SHP77 (cell line): ENCODE data around the gene GNB5.
A peak's percentile ranks its signal among the peaks of the same experiment; 100 is the strongest.
"Not testable (repeated sequence)": the region's sequence is repeated elsewhere in the genome, so short reads cannot be mapped to it uniquely, and the experiment has no call there.

Experiments used
- DNase-seq, 2 experiments: peaks; one replicate each; lab custom pipeline; 2025; lab: John Stamatoyannopoulos, UW

The GNB5 gene

DNA sequence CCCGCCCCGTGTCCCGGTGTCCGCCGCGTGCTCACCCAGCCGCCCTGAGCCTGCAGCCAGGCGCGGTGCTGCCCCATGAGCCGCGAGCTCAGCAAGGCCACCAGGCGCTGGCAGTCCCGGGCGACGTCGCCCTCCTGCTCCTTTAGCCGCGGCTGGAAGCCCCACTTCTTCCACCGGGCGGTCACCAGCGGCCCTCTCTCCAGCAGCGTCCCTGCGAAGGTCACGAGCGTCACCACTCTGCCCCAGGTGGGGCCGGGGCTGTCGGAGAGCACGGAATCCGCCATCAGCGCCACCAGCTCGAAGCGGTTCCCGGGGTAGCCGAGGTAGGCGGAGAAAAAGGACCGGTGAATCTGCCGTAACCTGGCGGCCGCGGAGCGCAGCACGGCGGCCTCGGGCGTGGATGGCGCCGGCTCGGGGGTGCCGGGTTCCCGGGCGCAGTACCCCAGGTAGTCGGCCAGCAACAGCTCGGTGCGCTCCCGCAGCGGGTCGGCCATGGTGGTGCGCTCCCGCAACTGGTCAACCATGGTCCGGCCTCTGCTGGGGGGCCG, 78.9 kb downstream of the GNB5 start:
- DNase-seq: no peak

DNA sequence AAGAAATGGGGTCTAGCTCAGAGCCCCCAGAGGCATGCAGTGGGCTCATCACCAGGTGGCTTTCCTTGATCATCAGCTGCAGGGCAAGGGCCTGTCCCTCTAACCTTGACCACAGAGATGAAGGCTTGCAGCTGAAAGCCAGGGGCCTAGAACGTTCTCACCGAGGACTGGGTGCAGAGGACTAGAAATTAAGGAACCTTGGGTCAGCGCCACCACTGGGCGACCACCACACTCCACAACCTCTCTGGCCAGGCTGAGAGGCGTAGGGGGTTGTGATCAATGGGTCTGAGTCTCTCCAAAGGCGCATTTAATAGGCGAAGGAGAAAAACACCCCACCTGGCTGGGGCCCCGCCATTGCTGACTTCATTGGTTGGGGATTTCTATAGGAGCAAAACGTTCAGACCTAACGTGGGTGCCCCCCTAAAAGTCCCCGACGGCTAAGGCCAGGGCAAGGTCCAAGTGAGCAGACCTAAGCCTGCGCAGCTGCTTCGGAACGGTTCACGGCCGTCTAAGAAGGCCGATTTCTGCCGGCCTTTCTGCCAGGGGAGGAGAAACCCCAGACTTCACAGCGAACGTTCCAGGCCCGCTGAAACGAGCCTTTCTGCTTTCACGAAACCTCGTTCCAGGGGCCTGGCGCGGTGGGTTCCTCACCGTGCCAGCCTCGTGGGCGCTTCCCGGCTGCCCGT, 79.5 kb downstream of the GNB5 start:
- DNase-seq: no peak

DNA sequence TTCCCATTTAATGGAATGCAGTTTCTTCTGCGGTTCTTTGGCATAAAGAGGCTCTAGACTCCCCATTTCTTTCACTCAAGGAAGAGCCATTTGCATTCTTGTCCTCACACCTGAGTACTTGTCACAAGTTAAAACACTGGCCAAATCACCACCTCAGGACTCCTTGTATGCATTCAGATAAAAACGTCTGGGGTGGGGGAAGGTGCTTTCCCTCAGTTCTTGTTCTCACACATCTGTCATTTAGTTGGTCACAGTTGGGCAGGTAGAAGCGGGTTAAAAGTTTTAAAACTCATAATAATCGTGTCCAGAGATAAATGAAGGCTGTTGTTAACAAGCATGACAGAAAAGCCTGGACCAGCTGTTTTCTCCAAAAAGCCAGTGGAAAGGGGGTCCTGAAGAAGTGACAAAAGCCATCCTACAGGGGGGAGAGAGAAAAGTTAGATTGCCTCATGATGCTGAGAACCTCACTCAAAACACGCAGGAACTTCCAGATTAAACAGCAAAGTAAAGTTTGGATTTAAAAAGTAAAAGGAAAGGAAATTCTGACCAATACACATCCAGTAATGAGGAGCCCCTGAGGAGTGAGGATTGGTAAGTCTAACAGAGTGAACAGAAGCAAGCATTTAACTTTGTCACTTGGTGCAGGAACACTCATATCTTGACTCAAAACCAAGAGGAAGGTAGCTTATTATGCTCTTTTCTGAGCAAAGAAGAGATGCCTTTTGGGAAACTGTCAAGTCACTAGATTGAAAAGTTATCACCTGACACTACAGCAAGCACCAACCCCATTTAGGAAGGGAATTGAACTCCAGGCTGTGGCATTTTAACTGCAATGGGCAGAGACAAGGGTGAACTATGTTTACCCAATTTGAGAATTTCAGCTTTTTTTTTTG, 81.4 kb downstream of the GNB5 start:
- DNase-seq: no peak

DNA sequence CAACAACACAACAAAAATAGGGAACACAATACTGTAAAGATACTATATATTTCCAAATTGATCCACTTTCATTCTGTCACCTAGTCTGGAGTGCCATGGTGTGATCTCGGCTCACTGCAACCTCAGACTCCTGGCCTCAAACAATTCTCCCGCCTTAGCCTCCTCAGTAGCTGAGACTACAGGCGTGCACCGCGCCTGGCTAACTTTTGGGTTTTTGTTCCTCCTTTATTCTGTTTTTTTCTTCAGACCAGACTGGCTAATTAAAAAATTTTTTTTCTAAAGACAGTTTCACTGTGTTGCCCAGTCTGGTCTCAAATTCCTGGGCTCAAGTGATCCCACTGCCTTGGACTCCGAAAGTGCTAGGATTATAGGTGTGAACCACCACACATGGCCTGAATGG, 84.0 kb downstream of the GNB5 start:
- DNase-seq: no peak

DNA sequence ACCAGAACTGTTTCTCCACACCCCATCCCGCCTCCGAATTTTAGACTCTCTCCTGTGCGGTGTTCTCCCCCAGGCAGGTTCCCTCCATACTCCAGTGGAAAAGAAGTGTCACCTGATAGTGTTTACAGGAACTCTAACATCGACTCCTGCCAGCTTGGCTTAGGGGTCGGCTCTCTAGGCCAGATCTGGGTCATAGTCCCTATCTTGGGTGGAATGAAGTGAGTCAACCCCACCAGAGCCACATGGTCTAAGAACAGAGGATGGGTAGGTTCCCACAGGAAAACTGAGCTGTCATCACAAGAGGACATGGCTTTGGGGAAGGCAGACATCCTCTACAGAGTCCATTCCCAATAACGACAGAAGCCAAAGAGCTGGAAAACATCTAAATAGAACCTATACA, 84.6 kb downstream of the GNB5 start:
- no peak for DNase-seq

DNA sequence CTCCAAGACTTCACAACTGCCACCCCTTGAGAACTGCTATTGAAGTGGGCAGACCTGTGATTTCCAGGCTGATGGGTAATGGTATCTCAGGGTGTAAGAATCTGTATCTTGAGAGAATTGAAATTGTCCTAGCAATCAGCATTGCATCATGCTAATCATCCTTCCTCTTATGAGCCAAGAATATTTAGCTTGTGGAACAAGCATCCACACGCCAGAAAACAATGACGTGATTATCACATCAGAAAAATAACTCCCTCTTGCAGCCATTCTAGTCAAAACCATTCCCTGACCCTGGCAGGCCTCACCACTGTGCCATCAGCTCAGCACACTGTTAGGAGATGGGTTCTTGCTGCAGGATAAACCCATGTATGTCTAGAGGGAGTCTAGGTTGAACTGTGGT, 85.3 kb downstream of the GNB5 start:
- DNase-seq: no peak

DNA sequence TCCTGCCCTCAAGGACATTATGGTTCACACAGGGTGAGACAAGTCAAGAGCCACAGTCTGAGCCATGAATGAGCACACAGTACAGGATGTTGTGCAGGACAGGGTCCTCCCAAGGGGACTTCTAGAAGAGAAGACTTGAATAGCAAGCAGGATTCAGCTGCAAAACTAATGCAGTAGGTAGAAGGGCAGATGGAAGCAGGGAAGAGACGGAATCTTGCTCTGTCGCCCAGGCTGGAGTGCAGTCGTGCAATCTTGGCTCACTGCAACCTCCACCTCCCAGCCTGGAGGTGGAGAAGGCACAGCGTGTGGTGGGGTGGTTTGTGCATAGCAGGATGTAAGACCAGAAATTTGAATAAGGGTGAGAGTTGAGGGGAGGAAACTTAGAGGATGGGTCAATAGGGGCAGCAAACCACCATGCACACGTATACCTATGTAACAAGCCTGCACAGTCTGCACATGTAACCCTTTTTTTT, 86.6 kb downstream of the GNB5 start:
- DNase-seq: no peak

DNA sequence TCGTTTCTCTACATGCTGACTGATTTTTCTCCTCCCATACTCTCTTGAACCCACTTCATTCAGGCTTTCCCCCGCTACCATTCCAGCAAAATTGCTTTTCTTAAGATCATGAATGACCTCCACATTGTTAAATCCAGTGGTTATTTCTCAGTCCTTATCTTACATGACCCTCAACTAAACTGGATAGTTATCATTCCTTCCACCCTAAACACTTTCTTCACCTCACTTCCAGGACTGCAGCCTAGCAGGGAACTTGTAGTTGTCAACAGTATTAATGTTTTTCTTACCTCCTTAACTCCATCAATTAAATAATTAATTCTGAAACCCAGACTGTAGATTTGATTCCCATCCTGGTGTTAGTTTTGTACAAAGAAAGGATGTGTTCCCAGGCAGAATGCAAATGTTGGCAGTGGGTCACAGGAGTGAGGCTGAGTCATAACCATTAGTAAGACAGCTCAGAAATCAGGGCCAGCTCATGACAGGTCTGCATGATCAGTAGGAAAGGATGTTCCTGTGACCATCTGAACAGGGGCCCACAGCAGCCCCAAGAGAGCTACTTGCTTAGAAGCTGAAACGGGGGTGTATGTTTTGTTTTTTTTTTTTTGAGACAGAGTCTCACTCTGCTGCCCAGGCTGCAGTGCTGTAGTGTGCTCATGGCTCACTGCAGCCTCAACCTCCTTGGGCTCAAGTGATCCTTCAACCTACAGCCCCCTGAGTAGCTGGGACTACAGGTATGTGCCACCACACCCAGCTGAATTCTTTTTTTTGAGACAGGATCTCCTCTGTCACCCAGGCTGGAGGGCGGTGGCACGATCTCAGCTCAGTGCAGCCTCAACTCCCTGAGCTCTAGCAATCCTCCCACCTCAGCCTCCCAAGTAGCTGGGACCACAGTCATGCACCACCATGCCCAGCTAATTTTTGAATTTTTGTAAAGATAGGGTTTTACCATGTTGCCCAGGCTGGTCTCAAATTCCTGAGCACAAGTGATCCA, 87.7 kb downstream of the GNB5 start:
- no peak for DNase-seq

DNA sequence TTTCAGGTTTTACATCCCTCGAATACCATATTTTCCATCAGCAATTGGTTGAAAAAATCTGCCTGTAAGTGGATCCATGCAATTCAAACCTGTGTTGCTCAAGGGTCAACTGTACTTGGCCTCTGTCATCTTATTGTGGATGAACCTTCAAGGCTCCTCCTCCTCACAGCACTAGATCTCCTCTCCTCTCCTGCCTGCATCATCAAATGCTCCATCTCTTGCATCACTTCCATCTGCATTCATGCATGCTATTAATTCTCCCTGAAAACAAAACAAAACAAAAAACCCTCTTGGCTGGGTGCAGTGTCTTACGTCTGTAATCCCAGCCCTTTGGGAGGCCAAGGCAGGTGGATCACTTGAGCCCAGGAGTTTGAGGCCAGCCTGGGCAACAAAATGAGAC, 88.7 kb downstream of the GNB5 start:
- DNase-seq: no peak

DNA sequence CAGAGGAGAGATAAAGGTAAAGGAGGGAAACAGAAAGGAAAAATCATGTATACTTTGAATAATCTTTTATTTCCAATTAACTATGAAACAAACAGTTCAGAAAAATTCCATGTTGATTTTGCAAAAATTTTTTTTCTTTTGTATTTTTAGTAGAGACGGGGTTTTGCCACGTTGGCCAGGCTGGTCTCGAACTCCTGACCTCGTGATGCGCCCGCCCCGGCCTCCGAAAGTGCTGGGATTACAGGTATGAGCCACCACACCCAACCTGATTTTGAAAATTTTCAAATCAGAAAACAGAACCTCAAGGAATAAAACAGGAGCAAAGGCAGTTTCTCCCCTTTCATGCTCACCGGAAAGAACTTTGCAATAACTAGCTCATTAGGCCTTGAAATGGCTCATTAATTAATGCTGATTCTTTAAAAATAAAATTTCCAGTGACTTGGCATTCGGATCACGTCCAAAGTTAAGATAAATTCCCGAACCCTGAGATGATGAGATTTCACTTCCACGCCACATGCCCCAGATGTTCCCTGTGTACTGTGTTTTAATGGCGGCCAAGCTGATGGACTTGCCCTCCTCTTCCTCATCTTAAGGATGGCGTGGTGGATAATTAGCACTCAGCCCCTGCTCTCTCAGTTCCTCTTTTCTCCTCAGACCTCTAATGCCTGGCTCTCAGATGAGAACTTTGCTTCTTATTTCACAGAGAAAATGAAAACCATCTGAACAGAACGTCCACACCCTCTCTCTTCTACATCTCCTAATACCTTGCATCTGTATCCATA, 89.5 kb downstream of the GNB5 start:
- no peak for DNase-seq

DNA sequence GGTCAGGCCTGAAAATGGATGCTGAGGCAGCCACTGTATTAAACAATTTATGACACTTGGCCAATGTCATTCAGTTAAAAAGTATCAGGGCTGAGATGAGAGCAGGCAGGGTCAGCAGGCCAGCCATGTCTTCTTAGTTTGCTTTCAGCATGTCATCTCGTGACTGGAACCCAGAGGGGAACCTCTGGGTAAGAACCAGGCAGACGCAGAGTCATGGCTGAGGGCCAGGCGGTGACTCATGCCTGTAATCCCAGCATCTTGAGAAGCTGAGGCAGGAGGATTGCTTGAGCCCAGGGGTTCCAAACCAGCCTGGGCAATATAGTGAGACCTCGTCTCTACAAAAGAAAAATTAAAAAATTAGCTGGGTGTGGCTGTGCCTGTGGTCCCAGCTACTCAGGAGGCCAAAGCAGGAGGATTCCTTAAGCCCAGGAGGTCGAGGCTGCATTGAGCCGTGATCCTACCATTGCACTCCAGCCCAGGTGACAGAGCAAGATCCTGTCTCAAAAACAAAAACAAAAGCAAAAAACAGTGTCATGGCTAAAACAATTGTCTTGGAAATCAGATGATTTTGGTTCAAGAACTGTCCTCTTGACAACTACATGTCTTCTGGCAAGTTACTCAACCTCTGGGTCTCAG, 90.3 kb downstream of the GNB5 start:
- DNase-seq: peak in 1 of 2 experiments; percentile 30

DNA sequence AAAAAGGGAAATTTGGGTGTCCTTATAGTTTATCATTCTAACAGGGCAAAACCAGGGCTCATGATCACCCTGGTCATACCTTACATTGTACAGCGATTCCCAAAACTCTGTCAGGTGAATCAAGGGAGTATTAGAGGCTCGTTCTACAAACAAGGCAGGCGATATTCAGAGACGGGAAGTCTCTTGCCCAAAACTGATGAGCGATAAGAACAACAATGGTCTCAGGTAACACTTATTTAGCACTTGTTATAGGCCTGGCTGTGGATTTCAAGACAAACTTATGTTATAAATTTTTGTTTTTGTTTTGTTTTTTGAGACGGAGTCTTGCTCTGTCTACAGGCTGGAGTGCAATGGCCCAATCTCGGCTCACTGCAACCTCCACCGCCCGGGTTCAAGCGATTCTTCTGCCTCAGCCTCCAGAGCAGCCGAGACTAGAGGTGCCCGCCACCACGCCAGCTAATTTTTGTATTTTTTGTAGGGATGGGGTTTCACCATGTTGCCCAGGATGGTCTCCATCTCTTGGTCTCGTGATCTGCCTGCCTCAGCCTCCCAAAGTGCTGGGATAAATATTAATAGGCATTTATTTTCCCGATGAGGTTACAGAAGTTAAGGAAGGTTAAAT, 91.4 kb downstream of the GNB5 start:
- no peak for DNase-seq

DNA sequence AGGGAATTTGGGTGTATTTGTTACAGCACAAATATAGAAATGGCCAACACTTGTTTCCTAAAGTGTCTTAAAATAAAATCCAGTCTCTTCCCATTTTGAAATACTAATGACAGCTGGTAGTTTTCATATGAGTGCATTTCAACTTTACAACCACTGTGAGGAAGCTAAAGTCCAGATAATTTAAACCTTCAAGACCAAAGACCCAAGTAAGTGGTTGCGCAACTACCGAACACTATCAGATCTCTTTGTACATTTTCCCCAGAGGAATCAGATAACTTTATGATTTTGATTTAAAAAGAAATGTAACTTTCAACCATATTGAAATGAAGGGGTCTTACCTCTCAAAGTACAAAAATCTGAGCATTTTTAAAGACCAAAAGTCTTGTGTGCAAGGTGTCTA, 92.9 kb downstream of the GNB5 start:
- no peak for DNase-seq

DNA sequence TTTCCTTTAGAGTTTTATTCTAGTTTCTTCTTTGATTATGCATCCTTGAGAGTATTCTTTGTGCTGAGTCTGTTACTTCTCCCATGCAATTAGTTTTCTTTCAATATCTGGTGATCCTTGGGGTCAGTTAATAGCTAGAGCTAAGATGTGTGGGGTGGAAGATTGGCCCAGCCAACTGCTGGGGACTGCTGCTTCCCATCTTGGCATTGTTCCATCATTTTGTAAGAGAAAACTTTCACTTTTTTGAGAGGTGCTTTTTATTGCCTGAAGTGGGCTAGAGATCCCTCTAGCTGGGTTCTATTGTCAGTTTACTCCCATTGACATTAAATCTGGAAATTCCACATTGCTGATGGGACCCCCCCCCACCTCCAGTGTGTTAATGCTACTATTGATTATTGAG, 94.0 kb downstream of the GNB5 start:
- no peak for DNase-seq

DNA sequence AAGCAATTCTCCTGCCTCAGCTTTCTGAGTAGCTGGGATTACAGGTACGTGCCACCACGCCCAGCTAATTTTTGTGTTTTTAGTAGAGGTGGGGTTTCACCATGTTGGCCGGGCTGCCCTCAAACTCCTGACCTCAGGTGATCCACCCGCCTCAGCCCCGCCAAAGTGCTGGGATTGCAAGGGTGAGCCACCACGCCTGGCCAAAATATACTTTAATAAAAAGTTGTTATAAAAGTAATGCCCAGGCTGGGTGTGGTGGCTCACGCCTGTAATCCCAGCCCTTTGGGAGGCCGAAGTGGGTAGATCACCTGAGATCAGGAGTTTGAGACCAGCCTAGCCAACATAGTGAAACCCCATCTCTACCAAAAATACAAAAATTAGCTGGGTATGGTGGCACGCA, 94.7 kb downstream of the GNB5 start:
- not testable (repeated sequence) for DNase-seq

DNA sequence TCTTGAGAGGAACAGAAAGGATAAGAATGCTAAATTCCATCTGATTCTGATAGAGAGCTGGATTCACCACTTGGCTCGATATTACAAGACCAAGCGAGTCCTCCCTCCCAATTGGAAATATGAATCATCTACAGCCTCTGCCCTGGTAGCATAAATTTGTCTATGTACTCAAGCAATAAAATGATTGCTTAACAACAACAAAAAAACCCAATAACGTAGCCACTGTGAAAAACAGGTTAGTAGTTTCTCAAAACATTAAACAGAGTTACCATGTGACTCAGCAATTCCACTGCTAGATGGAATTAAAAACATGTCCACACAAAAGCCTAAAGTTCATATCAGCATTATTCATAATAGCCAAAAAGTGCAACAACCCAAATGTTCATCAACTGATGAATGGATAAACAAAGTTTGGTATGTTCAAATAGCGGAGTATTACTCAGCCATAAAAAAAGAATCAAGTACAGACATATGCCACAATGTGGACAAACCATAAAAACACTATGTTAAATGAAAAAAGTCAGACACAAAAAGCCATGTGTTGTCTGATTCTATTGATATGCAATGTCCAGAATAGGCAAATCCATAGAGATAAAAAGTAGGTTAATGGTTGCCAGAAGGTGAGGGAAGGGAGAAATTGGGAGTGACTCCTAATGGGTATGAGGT, 95.5 kb downstream of the GNB5 start:
- DNase-seq: no peak

DNA sequence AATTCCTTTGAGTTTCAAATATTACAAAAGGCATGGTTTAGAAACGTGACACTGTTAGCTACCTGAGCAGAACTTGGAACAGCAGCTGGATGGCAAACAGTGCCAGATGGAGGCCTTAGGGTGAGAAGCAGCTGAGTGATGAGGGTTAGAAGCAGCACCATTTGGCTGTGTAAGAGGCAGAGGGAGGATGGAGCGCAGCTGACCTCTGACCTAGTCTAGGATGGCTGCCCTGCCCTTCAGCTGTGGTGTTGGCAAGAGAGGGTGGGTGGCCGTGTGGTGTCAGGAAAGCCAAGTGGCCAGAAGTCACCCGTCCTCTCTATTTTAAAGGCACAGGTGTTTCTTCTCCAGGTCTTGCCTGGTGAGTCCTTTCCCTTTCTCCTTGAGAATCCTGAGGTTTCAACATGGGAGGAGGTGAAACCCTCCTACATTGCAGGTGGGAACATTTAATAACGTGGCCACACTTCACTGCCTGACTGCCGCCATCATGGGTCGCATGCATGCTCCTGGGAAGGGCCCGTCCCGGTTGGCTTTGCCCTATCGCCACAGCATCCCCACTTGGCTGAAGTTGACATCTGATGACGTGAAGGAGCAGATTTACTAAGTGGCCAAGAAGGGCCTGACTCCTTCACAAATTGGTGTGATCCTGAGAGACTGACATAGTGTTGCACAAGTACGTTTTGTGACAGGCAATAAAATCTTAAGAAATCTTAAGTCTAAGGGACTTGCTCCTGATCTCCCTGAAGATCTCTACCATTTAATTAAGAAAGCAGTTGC, 96.2 kb downstream of the GNB5 start:
- DNase-seq: no peak
